Measurements from ENCODE around the gene HOXC4.
A peak's percentile ranks its signal among the peaks of the same experiment; 100 is the strongest.

HOXC4 gene

GRCh38 chr12:54016051-54016450 is 37.6 kb upstream of the HOXC4 start:
- DNase-seq: no peak

GRCh38 chr12:54016478-54016964 is 37.1 kb upstream of the HOXC4 start:
- DNase-seq: peak; percentile 56

GRCh38 chr12:54017027-54017788 is 36.4 kb upstream of the HOXC4 start:
- DNase-seq: peak; percentile 58

- peak; percentile 71 for DNase-seq
Measured at GRCh38 chr12:54017878-54018467, 35.7 kb upstream of the HOXC4 start.

- no peak for DNase-seq
Measured at GRCh38 chr12:54018468-54018984, 35.1 kb upstream of the HOXC4 start.

GRCh38 chr12:54019091-54019811 is 34.4 kb upstream of the HOXC4 start:
- DNase-seq: no peak

GRCh38 chr12:54019924-54020590 is 33.6 kb upstream of the HOXC4 start:
- DNase-seq: no peak

- DNase-seq: no peak
Measured at GRCh38 chr12:54020591-54021405, 32.8 kb upstream of the HOXC4 start.

- no peak for DNase-seq
Measured at GRCh38 chr12:54021432-54022013, 32.1 kb upstream of the HOXC4 start.

- no peak for DNase-seq
Measured at GRCh38 chr12:54022960-54023884, 30.4 kb upstream of the HOXC4 start.

- no peak for DNase-seq
Measured at GRCh38 chr12:54024127-54024526, 29.5 kb upstream of the HOXC4 start.

GRCh38 chr12:54024581-54025305 is 28.9 kb upstream of the HOXC4 start:
- DNase-seq: no peak

GRCh38 chr12:54025499-54026405 is 27.9 kb upstream of the HOXC4 start:
- DNase-seq: no peak

GRCh38 chr12:54026640-54027441 is 26.8 kb upstream of the HOXC4 start:
- DNase-seq: no peak

- DNase-seq: no peak
Measured at GRCh38 chr12:54027442-54027786, 26.2 kb upstream of the HOXC4 start.

GRCh38 chr12:54028314-54029201 is 25.1 kb upstream of the HOXC4 start, which contains the start of gene HOXC6:
Gene HOXC6, plus strand, starts transcription at chr12:54028440. Its CDS starts 82 bp downstream, at chr12:54028522.
- DNase-seq: no peak
